HG02571 (cell line): ENCODE measurements around the gene ANTXR1.
"Not testable (repeated sequence)": the region's sequence is repeated elsewhere in the genome, so short reads cannot be mapped to it uniquely, and the experiment has no call there.

Experiments
- ATAC-seq: cut with Tn5 transposase; IDR thresholded peaks from one replicate; pipeline ENCODE4 v1.9.1; 2021; ENCODE audit warnings: mild to moderate bottlenecking, moderate library complexity; ENCODE audit not compliant: unreplicated experiment

ANTXR1 gene

GRCh38 chr2:69157441-69157840 is 144.5 kb downstream of the ANTXR1 start:
- no peak for ATAC-seq

DNA sequence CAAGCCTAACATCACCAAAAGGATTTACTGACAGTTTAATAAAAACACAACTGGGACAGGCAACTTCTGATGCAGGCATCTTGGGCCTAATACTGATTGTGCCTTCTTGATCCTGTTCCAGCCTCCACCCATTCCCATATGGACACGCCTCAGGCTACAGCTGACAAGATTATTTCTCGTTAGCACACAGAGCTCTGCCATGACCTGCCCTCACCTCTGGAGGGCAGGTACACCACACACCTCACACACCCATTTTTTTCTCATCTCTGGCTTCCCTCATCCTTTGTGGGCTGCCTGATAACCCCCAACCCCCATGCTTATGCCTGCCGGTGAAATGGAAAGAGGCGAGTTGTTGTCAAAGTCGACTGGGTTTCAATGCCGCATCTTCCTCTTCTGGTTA is 147.0 kb downstream of the ANTXR1 start:
- ATAC-seq, result no peak

GRCh38 chr2:69162057-69162456 is 149.1 kb downstream of the ANTXR1 start:
- ATAC-seq, result no peak

- ATAC-seq, result no peak
Observed at GRCh38 chr2:69163109-69163508, 150.1 kb downstream of the ANTXR1 start.

DNA sequence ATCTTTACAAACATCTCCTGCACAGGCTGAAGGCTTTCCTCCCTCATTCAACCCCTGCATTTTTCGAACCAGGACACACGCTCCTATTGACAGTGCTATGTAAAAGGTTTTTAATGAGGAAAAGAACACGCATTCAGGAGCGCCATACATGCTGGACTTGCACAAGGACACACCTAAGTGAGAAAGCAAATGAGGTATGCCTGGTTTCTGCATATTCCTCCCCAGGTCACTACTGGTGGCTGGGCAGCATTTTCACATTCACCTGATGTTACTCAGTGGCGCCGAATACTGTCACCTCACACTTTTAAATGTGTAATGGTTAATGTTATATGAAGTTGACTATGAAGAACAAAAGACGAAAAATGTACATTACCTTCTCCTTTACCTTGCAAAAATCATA is 150.6 kb downstream of the ANTXR1 start:
- ATAC-seq, result no peak

DNA sequence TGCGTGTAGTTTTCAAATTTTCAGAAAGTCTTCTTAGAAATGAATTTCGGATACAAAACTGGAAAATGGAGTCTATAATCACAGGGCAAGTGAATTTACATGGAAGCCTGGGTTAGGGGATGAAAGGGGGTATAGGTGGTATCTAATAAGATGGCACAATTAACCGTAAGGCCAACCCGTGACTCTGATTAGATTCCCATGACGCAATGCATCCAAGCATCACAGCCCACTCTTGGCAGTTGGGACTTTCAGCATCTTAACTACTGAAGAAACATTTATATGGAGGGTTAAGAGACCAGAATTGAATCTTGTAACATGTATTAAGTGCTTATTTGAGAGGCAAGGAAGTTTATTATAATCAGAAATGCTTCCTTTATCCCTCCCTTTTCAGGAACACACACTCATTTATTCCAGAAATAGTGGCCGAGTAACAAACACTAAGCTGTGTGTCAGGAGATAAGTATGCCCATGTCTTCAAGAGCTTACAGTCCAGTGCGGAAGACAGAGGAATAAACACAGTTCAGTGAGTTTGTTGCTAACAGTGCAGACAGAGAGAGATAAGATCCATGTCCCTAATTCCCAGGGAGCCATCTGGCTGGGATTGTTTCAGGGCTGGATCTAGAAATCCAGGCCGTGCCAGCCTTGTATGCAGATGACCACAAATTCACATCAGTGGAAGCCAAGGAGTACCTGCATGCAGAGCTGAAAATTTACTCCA is 151.2 kb downstream of the ANTXR1 start:
- ATAC-seq, result no peak

DNA sequence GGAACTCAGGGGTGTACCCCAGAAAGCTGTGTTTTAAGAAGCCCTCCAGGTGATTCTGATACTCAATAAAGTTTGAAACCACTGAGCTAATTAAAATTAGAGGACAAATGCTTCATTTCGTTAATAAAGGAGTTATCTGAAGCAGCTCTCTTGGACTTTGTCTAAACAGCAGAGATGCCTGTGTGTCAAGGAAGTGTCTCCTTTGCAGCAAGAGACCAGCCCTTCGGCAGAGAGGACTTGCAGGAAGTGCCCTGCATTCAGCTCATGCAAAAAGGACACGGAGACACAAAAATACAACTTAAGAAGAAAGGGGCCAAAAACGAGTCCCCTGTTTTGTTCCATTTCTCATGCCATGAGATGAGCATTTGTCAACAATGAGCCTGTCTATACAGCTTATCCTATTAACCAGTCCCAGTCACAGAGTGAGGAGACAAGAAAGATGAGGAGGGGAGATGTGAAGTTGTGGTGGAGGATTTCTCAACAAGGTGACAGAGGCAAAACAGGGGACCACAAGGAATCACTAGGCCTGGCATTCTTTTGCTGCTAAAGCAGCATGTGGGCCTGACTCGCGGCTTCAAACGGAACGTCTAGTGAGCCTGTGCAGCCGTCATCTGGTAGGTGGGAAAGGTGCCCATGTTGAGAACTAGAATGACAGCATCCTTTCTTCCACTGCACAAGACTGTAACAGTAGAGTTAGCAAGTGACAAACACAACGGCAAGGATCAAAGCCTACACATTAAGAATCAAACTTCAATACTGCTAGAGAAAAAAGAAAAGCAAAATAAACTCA is 152.3 kb downstream of the ANTXR1 start:
- ATAC-seq, result no peak

DNA sequence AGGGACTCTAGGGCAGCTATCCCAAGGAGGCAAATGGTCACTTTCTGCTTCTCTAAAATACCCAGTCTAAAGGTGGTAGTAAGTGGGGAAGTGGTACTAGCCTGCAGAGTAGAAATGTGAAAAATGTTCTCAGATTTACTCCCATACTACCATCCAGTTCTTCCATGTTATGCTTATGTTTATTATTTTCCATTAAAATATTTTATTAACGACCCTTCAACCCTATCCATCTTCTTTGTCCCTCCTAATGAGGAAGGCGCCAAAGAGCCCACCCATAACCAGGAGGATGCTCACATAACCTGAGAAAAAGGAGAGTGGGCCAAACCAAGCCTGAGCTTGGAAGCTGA is 153.5 kb downstream of the ANTXR1 start:
- ATAC-seq, result no peak

- ATAC-seq, result no peak
Observed at GRCh38 chr2:69166812-69167468, 154.0 kb downstream of the ANTXR1 start.

DNA sequence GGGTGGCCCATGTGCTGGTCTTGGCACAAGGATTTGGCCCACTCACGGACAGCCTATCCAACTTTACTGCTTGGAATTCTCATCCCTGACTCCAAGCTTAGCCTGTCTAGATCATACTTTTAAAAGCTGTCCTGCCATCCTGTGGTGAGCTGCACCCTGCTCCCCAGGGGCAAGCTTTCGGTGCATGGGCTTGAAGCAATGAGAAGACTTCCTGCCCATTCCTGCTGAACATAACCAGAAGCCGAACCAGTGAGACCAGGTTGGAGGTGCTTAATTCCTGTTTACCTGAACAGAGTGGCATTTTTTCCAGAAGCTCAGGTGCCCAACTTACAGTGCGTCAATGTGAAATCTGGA is 154.5 kb downstream of the ANTXR1 start:
- no peak for ATAC-seq

- no peak for ATAC-seq
Observed at GRCh38 chr2:69168144-69168813, 155.3 kb downstream of the ANTXR1 start.

DNA sequence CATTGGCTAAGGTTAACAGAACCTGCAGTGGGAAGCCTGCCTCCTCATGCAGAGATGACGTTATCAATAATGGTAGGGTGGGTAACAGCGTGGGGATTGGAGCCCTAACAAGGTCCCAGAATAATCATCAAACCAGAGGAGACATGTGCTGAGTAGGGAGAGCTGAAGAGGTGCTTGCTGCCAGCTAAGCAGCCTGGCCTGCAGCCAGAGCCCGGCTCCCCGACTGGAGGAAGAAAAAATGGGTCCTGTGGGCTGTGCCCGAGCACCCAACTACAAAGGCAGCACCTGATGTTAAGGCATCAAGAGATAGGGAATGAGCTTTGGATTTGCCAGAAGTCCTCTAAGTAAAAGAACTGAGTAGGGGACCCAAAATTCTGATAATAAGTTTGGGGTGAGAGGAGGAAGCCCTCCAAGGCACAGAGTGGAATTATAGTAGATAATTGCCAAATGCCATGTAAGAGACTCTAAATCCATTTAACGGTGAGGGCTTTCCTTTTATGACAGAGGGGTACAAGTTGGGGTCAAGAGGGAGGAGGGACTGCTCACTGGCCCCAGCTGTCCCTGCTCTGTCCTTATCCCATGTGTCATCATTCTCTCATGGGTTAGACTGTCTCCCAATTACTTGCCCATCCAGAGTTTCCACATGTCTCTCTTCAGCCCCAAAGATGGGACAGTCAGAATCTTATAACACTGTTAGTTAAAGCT is 156.1 kb downstream of the ANTXR1 start:
- no peak for ATAC-seq

GRCh38 chr2:69169655-69170389 is 156.8 kb downstream of the ANTXR1 start:
- ATAC-seq, result no peak

DNA sequence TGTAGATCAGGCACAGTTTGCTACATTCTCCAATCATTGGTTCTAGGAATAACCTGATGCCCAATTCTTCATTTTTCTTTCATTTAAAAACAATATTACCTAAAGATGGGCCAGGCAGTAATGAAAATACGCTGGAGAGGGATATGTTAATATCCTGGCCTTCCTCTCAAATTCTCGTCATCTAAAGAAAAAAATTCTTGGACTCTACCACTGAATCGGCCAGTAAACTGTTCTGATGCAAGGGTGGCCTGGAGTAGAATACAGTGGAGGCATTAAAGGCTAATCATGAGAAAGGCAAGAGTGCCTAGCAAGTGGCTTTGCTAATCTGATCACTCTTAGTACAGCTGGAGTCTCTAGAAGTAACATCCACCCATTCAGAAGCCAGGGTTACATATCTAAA is 157.7 kb downstream of the ANTXR1 start:
- no peak for ATAC-seq

DNA sequence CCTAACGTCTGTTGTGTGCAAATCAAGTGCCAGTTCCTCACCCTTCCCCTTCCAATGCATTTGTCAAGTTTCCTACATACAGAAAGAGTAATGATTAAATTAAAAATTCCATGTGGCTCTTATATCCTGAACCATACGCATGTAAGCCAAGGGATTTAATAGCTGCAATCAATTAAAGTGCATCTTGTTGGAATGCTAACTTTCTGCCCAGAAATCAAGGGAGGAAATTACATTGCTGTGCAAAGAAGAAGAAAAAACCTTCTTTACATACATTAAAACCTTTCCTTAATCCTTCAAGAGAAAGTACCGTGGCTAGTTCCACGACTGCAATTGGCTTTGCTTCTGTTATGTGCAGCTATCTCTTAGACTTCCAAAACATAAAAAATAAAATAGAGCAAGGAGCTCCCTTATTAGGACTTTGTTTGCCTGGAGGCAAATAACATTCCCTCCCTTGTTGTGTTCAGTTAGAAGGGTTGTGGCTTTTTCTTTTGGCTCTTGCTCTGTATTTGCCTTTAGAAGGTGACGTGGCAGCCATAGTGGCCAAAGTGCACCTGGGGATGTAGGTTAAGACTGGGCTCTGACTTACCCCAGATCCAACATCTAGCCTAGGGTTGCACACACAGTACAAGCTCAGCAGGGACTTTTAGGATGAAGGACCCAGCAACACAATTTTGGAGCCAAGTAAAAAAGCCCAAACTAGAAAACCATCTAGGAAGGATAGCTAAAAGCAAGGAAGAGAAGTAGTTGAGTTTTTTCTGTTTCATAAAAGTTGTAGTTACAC is 158.3 kb downstream of the ANTXR1 start:
- no peak for ATAC-seq

DNA sequence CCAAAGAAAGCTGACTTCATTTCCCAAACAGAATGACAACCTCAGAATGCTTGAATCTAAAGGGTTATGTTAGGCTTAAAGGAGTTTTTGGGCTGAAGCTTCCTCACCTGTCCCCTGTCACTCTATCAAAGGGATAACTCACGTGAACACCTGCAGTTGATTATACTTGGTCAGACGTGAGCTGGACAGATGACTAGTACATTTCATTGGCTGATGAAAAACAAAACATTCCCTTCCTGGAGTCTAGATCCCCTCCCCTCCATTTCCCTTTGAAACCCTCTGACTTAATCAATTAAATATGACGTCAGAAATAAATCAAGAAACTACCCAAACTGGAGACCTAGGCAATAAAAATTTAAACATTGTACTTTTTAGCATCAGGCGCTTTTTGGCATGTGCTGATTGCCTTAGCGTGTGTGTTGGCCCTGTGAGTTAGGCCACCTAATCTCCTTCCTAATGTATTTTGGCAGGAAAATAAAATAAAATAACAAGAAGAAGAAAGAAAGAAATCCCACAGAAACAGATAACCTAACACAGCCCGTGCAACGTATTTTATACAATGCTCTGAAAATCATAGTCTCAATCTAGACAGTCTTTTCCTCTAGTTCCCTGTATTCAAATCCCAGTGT is 159.0 kb downstream of the ANTXR1 start:
- no peak for ATAC-seq

GRCh38 chr2:69173706-69174105 is 160.7 kb downstream of the ANTXR1 start:
- ATAC-seq, result no peak

GRCh38 chr2:69174211-69174610 is 161.2 kb downstream of the ANTXR1 start:
- not testable (repeated sequence) for ATAC-seq
